ENCODE measurements around the gene BLTP2.

Gene BLTP2

DNA sequence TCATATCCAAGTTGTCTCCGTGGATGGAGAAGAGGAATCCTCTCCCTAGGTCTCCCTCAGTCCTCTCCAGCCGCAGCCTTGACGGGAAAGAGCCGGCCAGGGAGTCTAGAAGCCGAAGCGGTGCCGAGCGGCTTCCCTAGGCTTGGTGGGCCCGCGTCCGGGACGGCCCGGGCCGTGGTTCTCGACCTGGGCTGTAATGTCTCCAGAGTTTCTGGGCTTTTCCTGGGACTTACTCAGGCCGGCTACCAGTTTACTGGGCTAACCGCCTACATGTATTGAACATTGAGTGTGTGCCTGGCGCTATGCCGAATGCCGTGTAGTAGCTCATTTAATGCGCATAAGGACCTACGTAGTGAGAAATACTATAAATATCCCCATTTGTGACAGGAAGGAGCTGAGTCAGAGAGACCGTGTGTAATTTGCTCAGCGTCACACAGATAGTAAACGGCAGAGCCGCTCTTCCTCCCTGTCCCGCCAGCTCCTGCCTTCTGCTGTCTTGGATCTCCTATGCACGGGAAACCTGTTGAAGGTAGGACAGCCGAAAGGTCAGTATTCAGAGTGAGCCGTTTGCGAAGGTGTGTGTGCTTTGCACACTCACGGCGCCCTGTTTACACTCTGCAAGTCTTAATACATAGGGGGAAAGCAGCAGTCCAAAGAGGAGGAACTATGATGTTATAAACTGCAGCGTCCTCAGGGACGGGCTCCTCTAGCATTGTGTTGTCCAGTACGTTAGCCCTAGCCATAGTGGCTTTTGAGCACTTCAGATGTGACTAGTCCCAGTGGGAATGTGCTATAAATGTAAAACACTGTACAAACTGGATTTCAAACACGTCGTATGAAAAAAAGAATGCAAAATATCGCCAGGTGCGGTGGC is 45.4 kb downstream of the BLTP2 start:
- in situ Hi-C loops (cut with MboI; ENCODE audit: low sequenced_read_pairs): no loop called here

- in situ Hi-C loops (cut with MboI; ENCODE audit: low sequenced_read_pairs): no loop called here
Observed at GRCh38 chr17:28598799-28599310, 46.1 kb downstream of the BLTP2 start, which contains the start of gene SPAG5. Gene SPAG5 (minus strand): TSS chr17:28599025. CDS start chr17:28598946, 79 bp downstream.

GRCh38 chr17:28598389-28598788 is 46.6 kb downstream of the BLTP2 start:
- in situ Hi-C loops (cut with MboI; ENCODE audit: low sequenced_read_pairs): no loop called here

DNA sequence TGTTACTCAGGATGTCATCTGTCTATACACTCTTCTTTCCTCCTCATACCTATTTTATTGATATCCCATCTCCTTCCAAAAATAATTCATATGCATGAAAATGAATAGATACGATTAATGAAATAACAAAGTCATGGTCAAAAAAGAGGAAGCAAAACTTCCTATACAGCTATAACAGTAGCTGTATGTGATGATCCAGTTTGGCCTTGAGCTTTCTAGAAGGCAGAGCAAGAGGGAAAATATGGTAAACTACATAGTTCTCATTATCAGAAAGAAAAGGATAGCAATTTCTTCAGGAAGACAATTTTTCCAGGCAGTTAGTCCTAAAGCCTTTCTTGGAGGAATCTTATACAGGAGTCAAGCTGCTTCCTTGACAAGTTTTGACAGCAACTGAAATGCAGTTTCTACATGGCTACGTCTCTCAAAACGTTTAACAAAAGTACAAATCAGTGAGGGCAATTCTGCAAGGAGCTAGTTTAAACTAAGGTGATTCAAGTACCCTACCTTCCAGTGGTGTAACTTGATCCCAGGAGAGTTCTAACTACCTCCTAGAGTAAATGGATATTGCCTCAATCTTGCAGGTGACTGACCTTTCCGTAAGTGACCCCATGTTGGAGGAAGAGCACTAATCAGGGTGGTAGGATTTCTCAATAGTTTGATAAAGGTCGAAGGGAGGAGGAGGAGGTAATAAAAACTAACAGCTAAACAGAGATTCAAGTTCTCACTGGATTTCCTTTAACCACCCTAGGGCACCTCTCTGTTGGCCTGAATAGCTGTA is 47.2 kb downstream of the BLTP2 start:
- in situ Hi-C loops (cut with MboI; ENCODE audit: low sequenced_read_pairs): no loop called here
